Measurements from ENCODE around the gene ZNF823.

ZNF823 gene

GRCh38 chr19:11736696-11737095 is 2.0 kb downstream of the ZNF823 start:
- no peak for DNase-seq

GRCh38 chr19:11735375-11735774 is 3.4 kb downstream of the ZNF823 start:
- DNase-seq: no peak

- no peak for DNase-seq
Observed at GRCh38 chr19:11729586-11729985, 9.2 kb downstream of the ZNF823 start.

DNA sequence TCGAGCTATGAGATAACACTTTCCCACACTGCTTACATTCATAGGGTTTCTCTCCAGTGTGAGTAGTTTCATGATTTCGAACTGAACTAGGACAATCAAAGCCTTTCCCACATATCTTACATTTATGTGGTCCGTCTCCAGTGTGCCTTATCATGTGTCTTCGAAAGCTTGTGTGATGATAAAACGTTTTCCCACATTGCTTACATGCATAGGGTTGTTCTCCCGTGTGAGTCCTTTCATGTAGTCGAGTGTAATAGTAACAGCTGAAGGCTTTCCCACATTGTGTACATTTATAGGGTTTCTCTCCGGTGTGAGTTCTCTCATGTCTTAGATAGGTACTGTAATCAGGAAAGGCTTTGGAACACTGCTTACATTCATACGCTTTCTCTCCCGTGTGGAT is 16.3 kb downstream of the ZNF823 start:
- no peak for DNase-seq

- no peak for DNase-seq
Observed at GRCh38 chr19:11721681-11722080, 17.1 kb downstream of the ZNF823 start.

GRCh38 chr19:11710313-11710712 is 28.4 kb downstream of the ZNF823 start:
- DNase-seq: no peak

- no peak for DNase-seq
Observed at GRCh38 chr19:11708457-11708856, 30.3 kb downstream of the ZNF823 start.

DNA sequence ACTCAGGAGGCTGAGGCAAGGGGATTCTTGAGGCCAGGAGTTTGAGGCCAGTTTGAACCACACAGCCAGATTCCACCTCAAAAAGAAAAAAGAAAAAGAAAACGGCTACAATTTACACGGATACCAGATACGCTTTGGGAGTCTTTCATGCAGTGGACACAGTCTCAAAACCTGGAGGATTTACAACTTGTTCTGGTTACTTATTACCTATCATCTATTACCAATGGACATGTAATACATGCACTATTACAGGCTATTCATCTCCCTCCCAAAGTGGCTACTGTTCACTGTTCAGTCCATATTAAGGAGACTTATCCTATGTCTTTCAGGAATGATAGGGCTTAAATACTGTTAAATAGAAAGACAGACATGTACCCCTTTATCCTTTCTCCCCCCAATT is 33.3 kb downstream of the ZNF823 start:
- DNase-seq: no peak

DNA sequence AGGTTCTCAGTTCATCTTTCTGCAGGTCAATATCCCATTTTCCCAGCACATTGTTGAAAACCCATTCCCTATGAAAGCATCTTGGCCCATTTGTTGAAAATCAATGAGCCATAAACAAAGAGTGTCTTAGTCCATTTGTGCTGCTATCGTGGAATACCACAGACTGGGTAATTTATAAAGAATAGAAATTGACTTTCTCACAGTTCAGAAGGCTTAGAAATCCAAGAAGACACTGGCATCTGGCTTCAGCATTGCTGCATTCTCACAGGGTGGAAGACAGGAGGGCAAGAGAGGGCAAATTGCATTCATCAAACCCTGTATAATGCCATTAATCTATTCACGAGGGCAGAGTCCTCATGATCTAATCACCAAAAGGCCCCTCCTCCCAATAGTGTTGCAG is 34.1 kb downstream of the ZNF823 start:
- no peak for DNase-seq

DNA sequence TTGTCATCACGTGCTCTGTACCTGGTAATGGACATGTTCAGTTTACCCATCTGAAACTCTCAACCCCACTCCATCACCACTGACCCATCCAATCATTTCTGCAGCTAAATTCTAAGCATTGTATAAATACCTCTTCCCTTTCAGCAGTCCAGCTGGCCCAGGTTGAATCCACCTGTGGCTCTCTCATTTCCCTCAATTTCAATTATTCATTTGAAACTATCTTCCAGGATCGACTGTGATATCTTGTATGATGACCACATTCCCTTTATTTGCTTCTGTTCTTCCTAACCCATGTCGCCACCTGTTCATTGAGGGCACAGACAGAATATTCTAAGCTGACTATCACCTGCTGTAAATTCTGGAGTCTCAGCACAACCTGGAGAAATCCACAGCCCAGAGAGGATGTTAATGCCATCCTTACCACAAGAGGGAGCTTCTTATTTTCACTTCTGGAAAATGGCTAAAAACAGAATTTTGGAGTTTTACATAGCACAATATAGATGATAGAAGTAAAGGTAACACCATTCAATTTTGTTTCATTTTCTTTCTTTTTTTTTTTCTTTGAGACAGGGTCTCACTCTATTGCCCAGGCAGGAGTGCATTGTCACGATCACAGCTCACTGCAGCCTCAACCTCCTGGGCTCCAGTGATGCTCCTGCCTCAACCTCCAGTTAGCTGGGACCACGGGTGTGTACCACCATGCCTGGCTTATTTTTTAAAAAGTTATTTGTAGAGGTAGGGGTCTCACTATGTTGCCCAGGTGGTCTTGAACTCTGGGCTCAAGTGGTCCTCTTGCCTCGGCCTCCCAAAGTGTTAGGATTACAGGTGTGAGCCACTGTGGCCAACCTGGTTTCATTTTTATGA is 38.6 kb downstream of the ZNF823 start:
- DNase-seq: peak; percentile 40

GRCh38 chr19:11698231-11698630 is 40.5 kb downstream of the ZNF823 start:
- DNase-seq: no peak

DNA sequence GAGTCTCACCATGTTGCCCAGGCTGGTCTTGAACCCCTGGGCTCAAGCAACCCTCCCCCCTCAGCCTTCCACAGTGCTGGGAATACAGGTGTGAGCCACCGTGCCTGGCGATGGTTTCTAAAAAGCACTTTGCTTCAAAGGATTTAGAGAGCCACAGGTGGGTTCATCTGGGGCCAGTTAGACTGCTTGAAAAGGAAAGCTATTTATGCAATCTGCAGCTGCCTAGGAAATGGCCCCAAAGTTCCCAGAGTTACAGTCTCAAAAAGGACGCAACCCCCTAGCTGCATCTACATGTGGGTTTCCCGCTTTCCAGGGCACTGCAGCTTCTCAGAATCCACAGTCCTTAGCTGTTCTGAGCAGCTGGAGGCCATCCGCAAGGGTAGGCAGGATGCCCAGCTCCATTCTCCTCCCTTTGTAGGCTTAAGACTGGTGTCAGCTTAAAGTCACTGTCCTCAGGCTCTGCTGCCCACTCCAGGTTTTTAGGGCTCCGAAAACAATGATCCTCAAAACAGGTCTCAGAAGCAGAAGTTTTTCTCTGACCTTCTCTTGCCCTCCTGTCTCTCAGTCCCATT is 41.4 kb downstream of the ZNF823 start:
- no peak for DNase-seq

- peak; percentile 83 for DNase-seq
Observed at GRCh38 chr19:11694533-11695439, 44.0 kb downstream of the ZNF823 start.

DNA sequence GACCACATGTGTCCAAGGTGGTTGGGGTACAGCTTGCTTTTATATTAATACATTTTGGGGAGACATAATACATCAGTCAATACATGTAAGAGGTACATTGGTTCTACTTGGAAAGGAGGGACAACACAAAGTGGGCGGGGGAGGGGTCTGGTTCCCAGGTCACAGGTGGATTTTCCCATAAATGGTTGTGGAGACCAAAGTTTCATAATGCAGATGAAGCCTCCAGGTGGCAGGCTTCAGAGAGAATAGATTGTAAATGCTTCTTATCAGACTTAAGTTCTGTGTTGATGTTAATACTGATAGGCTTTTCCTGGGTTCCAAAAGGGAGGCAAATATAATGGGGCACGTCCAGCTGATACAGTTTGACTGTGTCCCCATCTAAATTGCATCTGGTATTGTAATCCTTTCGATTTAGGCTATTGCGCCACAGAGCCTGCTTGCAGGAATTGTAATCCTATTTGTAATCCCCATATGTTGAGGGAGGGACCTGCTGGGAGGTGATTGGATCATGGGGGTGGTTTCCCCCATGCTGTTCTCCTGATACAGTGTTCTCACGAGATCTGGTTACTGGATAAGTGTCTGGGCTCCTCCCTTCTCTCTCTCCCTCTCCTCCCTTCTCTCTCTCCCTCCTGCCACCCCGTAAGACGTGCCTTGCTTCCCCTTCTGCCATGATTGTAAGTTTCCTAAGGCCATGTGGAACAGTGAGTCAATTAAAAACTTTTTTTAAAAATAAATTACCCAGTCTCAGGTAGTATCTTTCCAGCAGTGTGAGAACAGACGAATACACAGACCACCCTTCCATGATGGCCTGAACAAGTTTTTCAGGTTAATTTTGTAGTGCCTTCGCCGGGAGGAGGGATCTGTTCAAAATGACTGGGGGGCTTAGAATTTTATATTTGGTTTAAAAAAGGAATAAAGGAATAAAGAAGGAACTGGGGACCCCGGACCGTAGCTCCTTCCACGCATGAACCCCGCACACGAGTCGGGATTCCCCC is 44.9 kb downstream of the ZNF823 start:
- no peak for DNase-seq

- DNase-seq: no peak
Observed at GRCh38 chr19:11692127-11692790, 46.5 kb downstream of the ZNF823 start.

GRCh38 chr19:11685676-11686650 is 52.8 kb downstream of the ZNF823 start:
- no peak for DNase-seq

GRCh38 chr19:11684987-11685675 is 53.6 kb downstream of the ZNF823 start:
- no peak for DNase-seq

DNA sequence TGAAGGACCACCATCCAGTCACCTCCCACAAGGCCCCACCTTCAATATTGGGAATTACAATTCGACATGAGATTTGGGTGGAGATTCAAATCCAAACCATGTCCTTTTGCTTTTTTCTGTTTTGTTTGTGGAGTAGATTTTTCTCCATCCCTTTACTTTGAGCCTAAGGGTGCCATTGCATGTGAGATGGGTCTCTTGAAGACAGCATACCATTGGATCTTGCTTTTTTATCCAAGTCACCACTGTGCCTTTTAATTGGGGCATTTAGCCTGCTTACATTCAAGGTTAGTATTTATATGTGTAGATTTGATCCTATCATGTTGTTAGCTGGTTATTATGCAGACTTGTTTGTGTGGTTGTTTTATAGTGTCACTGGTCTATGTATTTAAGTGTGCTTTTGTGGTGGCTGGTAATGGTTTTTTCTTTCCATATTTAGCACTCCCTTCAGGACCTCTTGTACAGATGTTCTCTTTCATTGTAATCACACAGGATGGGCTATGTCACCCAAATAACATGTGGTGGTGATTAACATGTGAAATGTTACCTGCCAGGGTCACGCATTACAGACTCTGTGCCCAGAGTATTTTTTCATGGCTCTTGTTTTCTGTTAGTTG is 58.0 kb downstream of the ZNF823 start:
- DNase-seq: no peak

DNA sequence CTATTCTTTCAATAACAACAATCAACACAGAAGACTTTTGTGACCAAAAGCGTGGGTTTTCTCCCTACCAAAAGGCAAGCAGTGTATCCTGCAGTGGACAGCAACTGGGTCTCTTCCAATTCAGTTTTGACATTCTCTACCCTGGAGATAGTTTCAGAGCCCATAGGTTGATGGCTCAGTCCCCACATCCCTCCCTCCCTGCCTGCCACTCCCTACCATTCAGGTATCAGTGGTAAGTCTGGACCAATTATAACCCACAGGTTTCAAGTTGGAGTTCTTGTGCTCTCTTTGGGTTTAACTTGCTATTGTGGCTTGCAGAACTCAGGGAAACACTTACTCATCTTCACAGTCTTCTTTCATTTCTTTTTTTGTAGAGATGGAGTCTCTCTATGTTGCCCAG is 60.2 kb downstream of the ZNF823 start:
- no peak for DNase-seq

Measured in CD4-positive, alpha-beta T cell treated with Interleukin-17A for 1 hour (primary cell).